Liver (tissue), 9 donors: ENCODE results near the gene DMC1. TPM values are rescaled to one million over a fixed set of nuclear protein-coding genes. Genes with fewer than 3 reads are reported as not detected.

Experiments used
- DNase-seq: peaks from one replicate; pipeline ENCODE4 v3.0.0-alpha.2; 2017; ENCODE audit warnings: low spot score
- H3K27ac ChIP-seq, 2 donors: one replicate each; pipeline ENCODE4 v1.7.0; 2013; ENCODE audit warnings: inconsistent platforms in 2 of 2, low read length in 2 of 2, control low read depth in 1 of 2, low read depth in 1 of 2, mild to moderate bottlenecking in 1 of 2
- H3K27me3 ChIP-seq, 4 donors: one replicate each; pipeline versions ENCODE4 v1.6.1 to v1.7.0; 2013; ENCODE audit warnings: low read length in 3 of 4, inconsistent platforms in 1 of 4, mild to moderate bottlenecking in 1 of 4, moderate library complexity in 1 of 4; ENCODE audit not compliant: control insufficient read depth in 4 of 4, insufficient read depth in 4 of 4
- H3K36me3 ChIP-seq, 4 donors: one replicate each; pipeline versions ENCODE4 v1.6.1 to v1.7.0; 2013; ENCODE audit warnings: low read length in 3 of 4, mild to moderate bottlenecking in 3 of 4, low read depth in 1 of 4, moderate library complexity in 1 of 4; ENCODE audit not compliant: control insufficient read depth in 4 of 4, insufficient read depth in 3 of 4
- H3K4me1 ChIP-seq, 4 donors: one replicate each; pipeline versions ENCODE4 v1.6.1 to v1.7.0; 2013; ENCODE audit warnings: low read length in 3 of 4, mild to moderate bottlenecking in 3 of 4, moderate library complexity in 1 of 4; ENCODE audit not compliant: control insufficient read depth in 4 of 4, insufficient read depth in 4 of 4
- H3K4me3 ChIP-seq, 3 donors: one replicate each; pipeline versions ENCODE4 v1.6.1 to v1.7.0; 2013; ENCODE audit warnings: low read length in 3 of 3, control low read depth in 1 of 3, low read depth in 1 of 3, mild to moderate bottlenecking in 1 of 3
- H3K9ac ChIP-seq, 2 donors: one replicate each; pipeline ENCODE4 v1.7.0; 2013; ENCODE audit warnings: low read length in 2 of 2, mild to moderate bottlenecking in 2 of 2, moderate library complexity in 2 of 2, control low read depth in 1 of 2, low read depth in 1 of 2
- H3K9me3 ChIP-seq, 4 donors: one replicate each; pipeline versions ENCODE4 v1.6.1 to v1.7.0; 2013; ENCODE audit warnings: low read length in 3 of 4; ENCODE audit not compliant: control insufficient read depth in 4 of 4
- EGR1 ChIP-seq, 2 donors: IDR thresholded peaks; 2 replicates each; pipeline ENCODE4 v1.6.1; 2016 to 2018; ENCODE audit warnings: antibody characterized with exemption in 2 of 2, low read depth in 2 of 2
- FOXA1 ChIP-seq: IDR thresholded peaks from 2 replicates; pipeline ENCODE4 v1.6.1; 2016; ENCODE audit warnings: antibody characterized with exemption
- FOXA2 ChIP-seq: IDR thresholded peaks from 2 replicates; pipeline ENCODE4 v1.6.1; 2016; ENCODE audit warnings: antibody characterized with exemption
- GABPA ChIP-seq, 2 donors: IDR thresholded peaks in 1 of 2; conservative IDR thresholded peaks in 1 of 2; 2 replicates each; pipeline ENCODE4 v1.6.1; 2016; ENCODE audit warnings: antibody characterized with exemption in 2 of 2, mild to moderate bottlenecking in 1 of 2, moderate library complexity in 1 of 2
- HNF4A ChIP-seq, 2 donors: conservative IDR thresholded peaks; 2 replicates each; pipeline ENCODE4 v1.6.1; 2016; ENCODE audit warnings: antibody characterized with exemption in 2 of 2, mild to moderate bottlenecking in 2 of 2
- HNF4G ChIP-seq: IDR thresholded peaks from 2 replicates; pipeline ENCODE4 v1.6.1; 2016; ENCODE audit warnings: antibody characterized with exemption
- JUND ChIP-seq, 2 donors: IDR thresholded peaks; 2 replicates each; pipeline ENCODE4 v1.6.1; 2016; ENCODE audit warnings: antibody characterized with exemption in 2 of 2
- RAD21 ChIP-seq, 2 donors: IDR thresholded peaks; 2 replicates each; pipeline ENCODE4 v1.6.1; 2016; ENCODE audit warnings: antibody characterized with exemption in 2 of 2, mild to moderate bottlenecking in 2 of 2
- RXRA ChIP-seq, 2 donors: IDR thresholded peaks; 2 replicates each; pipeline ENCODE4 v1.6.1; 2017 to 2018; ENCODE audit warnings: antibody characterized with exemption in 2 of 2, mild to moderate bottlenecking in 1 of 2
- SP1 ChIP-seq: IDR thresholded peaks from 2 replicates; pipeline ENCODE4 v1.6.1; 2018; ENCODE audit warnings: antibody characterized with exemption, mild to moderate bottlenecking
- TAF1 ChIP-seq: conservative IDR thresholded peaks from 2 replicates; pipeline ENCODE4 v1.6.1; 2016; ENCODE audit warnings: antibody characterized with exemption, mild to moderate bottlenecking
- YY1 ChIP-seq: IDR thresholded peaks from 2 replicates; pipeline ENCODE4 v1.6.1; 2016; ENCODE audit warnings: antibody characterized with exemption, mild to moderate bottlenecking
- WGBS: extraction: QIAGEN DNeasy Blood & Tissue Kit; methylation state at CpG from one replicate; pipeline ENCODE4 v1.1.7; 2013; 5-methylcytosine and 5-hydroxymethylcytosine counted together
- polyA plus RNA-seq, 2 donors: library from polyadenylated mRNA; stranded (reverse) in 1 of 2; unstranded in 1 of 2; fragments of 200-250 nt in 1 of 2; fragments of >200 nt in 1 of 2; fragmentation: Nextera tagmentation in 1 of 2; extraction: Ambion mirVana in 1 of 2; gene quantifications; one replicate each; pipeline versions ENCODE4 v1.2.1 to v1.2.3, GENCODE V29; 2013 to 2015
- total RNA-seq, 2 donors: library from RNA; depleted of rRNA; stranded (reverse); fragments of >200 nt; gene quantifications; one replicate each; pipeline ENCODE4 v1.2.3, GENCODE V29; 2014
- TF ChIP-seq, protein P1 (sequence below): IDR thresholded peaks from 2 replicates; pipeline ENCODE4 v1.6.1; 2016; ENCODE audit warnings: antibody characterized with exemption, mild to moderate bottlenecking
- TF ChIP-seq, protein P2 (sequence below): fragments of 150-350 bp; IDR thresholded peaks from 2 replicates; pipeline ENCODE4 v1.5.1; 2017; ENCODE audit warnings: improper control_type of control experiment, low read depth, low read length; ENCODE audit not compliant: missing input control
- TF ChIP-seq, protein P3 (sequence below): IDR thresholded peaks from 2 replicates; pipeline ENCODE4 v1.6.1; 2016; ENCODE audit warnings: antibody characterized with exemption
- TF ChIP-seq, protein P4 (sequence below): IDR thresholded peaks from 2 replicates; pipeline ENCODE4 v1.6.1; 2016; ENCODE audit warnings: antibody characterized with exemption
- TF ChIP-seq, protein P5 (sequence below): IDR thresholded peaks from 2 replicates; pipeline ENCODE4 v1.6.1; 2016; ENCODE audit warnings: antibody characterized with exemption
- donor health status: healthy.
- donor health status: healthy.
- donor health status: healthy.
- donor health status: healthy.
- donor health status: healthy.

The DMC1 gene
- total and polyA plus RNA-seq, 4 donors = 0.25 to 6.8 (median 1.1) TPM; not detected in 1

DNA sequence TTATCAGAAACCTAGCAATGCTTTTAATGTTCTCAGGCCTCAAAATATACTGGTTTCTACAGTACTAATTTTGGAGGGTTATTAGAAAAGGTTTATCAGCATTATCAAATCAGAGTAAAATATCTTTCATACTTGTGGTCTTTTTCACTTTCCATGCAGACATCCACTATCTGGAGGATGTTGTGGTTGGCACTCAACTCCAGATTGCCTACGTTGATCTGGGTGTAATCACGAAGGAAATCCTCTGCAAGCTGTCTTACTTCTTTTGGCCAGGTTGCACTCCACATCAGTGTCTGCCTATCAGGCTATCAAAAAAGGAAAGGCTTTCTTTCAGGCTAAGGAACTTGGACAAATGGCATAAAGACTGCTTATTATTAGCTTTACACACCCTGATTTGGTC, 75.5 kb downstream of the DMC1 start:
- H3K9ac ChIP-seq = no peak overlapping the region
- DNase-seq = no peak
- H3K4me1 ChIP-seq = peaks cover 2 to 5% (median 2%) of the 10 kb centered on the region in 4 donors
- H3K27me3 ChIP-seq = no peaks in the 10 kb centered on the region
- no peaks in the 10 kb centered on the region for H3K9me3 ChIP-seq
- H3K36me3 ChIP-seq = peaks cover 18 to 85% (median 80%) of the 10 kb centered on the region in 4 donors
- WGBS = 61% methylated on average over 2 of the region's 2 CpGs
- TF ChIP-seq, protein P1, sequence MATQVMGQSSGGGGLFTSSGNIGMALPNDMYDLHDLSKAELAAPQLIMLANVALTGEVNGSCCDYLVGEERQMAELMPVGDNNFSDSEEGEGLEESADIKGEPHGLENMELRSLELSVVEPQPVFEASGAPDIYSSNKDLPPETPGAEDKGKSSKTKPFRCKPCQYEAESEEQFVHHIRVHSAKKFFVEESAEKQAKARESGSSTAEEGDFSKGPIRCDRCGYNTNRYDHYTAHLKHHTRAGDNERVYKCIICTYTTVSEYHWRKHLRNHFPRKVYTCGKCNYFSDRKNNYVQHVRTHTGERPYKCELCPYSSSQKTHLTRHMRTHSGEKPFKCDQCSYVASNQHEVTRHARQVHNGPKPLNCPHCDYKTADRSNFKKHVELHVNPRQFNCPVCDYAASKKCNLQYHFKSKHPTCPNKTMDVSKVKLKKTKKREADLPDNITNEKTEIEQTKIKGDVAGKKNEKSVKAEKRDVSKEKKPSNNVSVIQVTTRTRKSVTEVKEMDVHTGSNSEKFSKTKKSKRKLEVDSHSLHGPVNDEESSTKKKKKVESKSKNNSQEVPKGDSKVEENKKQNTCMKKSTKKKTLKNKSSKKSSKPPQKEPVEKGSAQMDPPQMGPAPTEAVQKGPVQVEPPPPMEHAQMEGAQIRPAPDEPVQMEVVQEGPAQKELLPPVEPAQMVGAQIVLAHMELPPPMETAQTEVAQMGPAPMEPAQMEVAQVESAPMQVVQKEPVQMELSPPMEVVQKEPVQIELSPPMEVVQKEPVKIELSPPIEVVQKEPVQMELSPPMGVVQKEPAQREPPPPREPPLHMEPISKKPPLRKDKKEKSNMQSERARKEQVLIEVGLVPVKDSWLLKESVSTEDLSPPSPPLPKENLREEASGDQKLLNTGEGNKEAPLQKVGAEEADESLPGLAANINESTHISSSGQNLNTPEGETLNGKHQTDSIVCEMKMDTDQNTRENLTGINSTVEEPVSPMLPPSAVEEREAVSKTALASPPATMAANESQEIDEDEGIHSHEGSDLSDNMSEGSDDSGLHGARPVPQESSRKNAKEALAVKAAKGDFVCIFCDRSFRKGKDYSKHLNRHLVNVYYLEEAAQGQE = no peak
- TF ChIP-seq TAF1 = no peak
- TF ChIP-seq RXRA (IDR thresholded peaks at IDR 0.05) = no peak
- no peak for TF ChIP-seq EGR1 (IDR thresholded peaks at IDR 0.05; ENCODE audit: low read depth in 2 of 2)
- no peak for TF ChIP-seq FOXA1
- TF ChIP-seq HNF4A (conservative IDR thresholded peaks at IDR 0.05) = no peak
- TF ChIP-seq, protein P2, sequence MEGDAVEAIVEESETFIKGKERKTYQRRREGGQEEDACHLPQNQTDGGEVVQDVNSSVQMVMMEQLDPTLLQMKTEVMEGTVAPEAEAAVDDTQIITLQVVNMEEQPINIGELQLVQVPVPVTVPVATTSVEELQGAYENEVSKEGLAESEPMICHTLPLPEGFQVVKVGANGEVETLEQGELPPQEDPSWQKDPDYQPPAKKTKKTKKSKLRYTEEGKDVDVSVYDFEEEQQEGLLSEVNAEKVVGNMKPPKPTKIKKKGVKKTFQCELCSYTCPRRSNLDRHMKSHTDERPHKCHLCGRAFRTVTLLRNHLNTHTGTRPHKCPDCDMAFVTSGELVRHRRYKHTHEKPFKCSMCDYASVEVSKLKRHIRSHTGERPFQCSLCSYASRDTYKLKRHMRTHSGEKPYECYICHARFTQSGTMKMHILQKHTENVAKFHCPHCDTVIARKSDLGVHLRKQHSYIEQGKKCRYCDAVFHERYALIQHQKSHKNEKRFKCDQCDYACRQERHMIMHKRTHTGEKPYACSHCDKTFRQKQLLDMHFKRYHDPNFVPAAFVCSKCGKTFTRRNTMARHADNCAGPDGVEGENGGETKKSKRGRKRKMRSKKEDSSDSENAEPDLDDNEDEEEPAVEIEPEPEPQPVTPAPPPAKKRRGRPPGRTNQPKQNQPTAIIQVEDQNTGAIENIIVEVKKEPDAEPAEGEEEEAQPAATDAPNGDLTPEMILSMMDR = no peak
- no peak for TF ChIP-seq JUND (IDR thresholded peaks at IDR 0.05)
- no peak for TF ChIP-seq FOXA2
- TF ChIP-seq SP1 = no peak
- TF ChIP-seq RAD21 (IDR thresholded peaks at IDR 0.05) = no peak
- no peak for TF ChIP-seq HNF4G
- no peak for TF ChIP-seq GABPA (IDR thresholded peaks at IDR 0.05 in 1 of 2, conservative IDR thresholded peaks at IDR 0.05 in 1 of 2)
- TF ChIP-seq, protein P3, sequence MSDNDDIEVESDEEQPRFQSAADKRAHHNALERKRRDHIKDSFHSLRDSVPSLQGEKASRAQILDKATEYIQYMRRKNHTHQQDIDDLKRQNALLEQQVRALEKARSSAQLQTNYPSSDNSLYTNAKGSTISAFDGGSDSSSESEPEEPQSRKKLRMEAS = no peak
- TF ChIP-seq, protein P4, sequence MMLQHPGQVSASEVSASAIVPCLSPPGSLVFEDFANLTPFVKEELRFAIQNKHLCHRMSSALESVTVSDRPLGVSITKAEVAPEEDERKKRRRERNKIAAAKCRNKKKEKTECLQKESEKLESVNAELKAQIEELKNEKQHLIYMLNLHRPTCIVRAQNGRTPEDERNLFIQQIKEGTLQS = no peak
- no peak overlapping the region for H3K4me3 ChIP-seq
- no peak overlapping the region for H3K27ac ChIP-seq

DNA sequence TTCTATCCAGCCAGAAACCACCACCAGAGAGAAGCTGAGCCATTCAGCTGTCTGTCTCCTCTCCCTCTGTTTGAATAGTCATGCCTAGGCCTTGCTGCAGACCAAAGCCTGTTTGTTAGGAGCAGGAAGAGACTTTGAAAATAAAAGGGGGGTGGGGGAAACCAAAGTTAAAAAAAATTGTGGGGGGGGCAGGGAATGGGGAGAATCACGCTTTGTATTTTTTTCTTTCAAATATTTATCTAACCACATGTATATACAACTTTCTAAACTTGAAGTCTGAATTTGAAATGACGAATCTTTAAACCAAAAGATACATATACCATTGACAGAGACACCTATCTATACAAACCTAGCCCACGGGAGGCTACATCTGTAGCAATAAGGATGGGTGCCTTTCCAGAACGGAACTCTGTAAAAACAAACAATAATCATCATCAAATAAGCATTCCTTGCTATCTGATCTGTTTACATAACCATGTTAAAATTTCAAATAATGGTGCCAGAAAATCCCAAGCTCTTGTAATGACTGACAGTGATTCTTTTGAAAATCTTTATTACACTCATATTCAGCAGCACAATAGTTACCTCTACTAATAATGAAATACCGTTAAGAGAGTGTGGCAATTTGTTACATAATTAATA, 78.2 kb downstream of the DMC1 start:
- Histone ChIP-seq H3K9ac (no peak overlapping the region), H3K27me3 (no peaks in the 10 kb centered on the region), H3K27ac (peak overlapping the region; percentile 59 to 92), H3K9me3 (no peaks in the 10 kb centered on the region), H3K36me3 (peaks cover 22 to 80% (median 76%) of the 10 kb centered on the region in 4 donors), H3K4me1 (peaks cover 2 to 5% (median 2%) of the 10 kb centered on the region in 4 donors), H3K4me3 (no peak overlapping the region)
- TF ChIP-seq GABPA (IDR thresholded peaks at IDR 0.05 in 1 of 2, conservative IDR thresholded peaks at IDR 0.05 in 1 of 2) (no peak), HNF4G (no peak), TAF1 (no peak), RAD21 (IDR thresholded peaks at IDR 0.05) (no peak), FOXA1 (no peak), EGR1 (IDR thresholded peaks at IDR 0.05; ENCODE audit: low read depth in 2 of 2) (no peak), SP1 (no peak), YY1 (no peak), FOXA2 (no peak), HNF4A (conservative IDR thresholded peaks at IDR 0.05) (no peak), JUND (IDR thresholded peaks at IDR 0.05) (no peak)
- TF ChIP-seq, protein P1 = no peak
- TF ChIP-seq, protein P3 = no peak
- TF ChIP-seq, protein P5, sequence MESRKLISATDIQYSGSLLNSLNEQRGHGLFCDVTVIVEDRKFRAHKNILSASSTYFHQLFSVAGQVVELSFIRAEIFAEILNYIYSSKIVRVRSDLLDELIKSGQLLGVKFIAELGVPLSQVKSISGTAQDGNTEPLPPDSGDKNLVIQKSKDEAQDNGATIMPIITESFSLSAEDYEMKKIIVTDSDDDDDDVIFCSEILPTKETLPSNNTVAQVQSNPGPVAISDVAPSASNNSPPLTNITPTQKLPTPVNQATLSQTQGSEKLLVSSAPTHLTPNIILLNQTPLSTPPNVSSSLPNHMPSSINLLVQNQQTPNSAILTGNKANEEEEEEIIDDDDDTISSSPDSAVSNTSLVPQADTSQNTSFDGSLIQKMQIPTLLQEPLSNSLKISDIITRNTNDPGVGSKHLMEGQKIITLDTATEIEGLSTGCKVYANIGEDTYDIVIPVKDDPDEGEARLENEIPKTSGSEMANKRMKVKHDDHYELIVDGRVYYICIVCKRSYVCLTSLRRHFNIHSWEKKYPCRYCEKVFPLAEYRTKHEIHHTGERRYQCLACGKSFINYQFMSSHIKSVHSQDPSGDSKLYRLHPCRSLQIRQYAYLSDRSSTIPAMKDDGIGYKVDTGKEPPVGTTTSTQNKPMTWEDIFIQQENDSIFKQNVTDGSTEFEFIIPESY = no peak
- TF ChIP-seq, protein P4 = no peak
- 58% methylated on average over 5 of the region's 5 CpGs for WGBS
- DNase-seq = no peak
